ENCODE measurements around the gene DENND2D. TPM values are rescaled to one million over a fixed set of nuclear protein-coding genes. Genes with fewer than 3 reads are reported as not detected.

The DENND2D gene
- total RNA-seq, 1 donor from 2014 or later: 0.18 TPM

DNA sequence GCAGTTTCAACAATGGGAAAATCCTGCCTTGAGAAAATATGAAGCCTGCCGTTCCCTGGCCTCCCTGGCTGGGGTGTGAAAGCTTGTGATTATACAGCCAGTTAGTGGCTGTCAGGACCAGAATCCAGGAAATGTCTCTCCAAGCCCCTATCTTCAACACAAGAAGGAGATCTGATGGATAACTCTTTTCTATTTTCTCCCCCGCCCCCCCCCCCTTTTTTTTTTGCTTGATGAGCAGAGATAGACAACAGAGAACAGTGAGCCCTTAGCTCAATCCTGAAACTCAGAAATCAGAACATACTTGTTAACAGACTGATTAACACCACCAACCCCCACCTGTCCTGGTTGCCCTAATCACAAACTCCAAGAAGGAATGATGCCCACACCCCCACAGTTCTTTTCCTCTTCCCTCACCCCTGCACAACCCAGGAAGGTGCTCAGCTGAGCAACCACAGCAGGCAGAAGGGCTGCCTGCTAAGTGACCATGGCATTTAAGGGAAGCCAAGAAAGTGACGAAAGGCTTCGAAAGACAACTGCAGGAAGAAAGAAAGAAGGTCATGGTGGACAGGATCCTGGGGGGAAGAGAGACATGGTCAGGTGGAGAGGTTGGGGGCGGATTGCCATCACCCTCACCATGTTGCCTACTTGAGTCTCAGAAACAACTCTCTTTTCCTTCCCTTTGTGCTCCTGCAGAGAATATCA is 12.3 kb upstream of the DENND2D start:
- Mint-ChIP-seq H3K27me3 (ENCODE audit: low read depth, unreplicated experiment) (peaks cover under 1% of the 10 kb centered on the region), H3K4me1 (ENCODE audit: low read depth, unreplicated experiment) (peaks cover 26% of the 10 kb centered on the region), H3K27ac (ENCODE audit: unreplicated experiment) (peak overlapping the region; percentile 37), H3K36me3 (ENCODE audit: low read depth, unreplicated experiment) (peaks cover 2% of the 10 kb centered on the region), H3K9me3 (ENCODE audit: unreplicated experiment) (peaks cover 6% of the 10 kb centered on the region), H3K4me3 (ENCODE audit: unreplicated experiment) (peak overlapping the region; percentile 16)
- DNase-seq (ENCODE audit: low read depth) (no peak), FAIRE-seq (no peak)
- H2AFZ ChIP-seq (ENCODE audit: low read depth, low read length): no peak overlapping the region
- H3K27me3 ChIP-seq (ENCODE audit: insufficient read depth, low read length): peaks cover 9% of the 10 kb centered on the region
- no peaks in the 10 kb centered on the region for H4K20me1 ChIP-seq (ENCODE audit: insufficient read depth, low read length)
- no peaks in the 10 kb centered on the region for H3K9me3 ChIP-seq (ENCODE audit: insufficient read depth, low read depth, low read length)
- H3K27ac ChIP-seq (ENCODE audit: low read depth, low read length): no peak overlapping the region
- TF ChIP-seq EZH2 (IDR thresholded peaks at IDR 0.05; ENCODE audit: insufficient read depth, low read length): no peak
- TF ChIP-seq, protein P1, sequence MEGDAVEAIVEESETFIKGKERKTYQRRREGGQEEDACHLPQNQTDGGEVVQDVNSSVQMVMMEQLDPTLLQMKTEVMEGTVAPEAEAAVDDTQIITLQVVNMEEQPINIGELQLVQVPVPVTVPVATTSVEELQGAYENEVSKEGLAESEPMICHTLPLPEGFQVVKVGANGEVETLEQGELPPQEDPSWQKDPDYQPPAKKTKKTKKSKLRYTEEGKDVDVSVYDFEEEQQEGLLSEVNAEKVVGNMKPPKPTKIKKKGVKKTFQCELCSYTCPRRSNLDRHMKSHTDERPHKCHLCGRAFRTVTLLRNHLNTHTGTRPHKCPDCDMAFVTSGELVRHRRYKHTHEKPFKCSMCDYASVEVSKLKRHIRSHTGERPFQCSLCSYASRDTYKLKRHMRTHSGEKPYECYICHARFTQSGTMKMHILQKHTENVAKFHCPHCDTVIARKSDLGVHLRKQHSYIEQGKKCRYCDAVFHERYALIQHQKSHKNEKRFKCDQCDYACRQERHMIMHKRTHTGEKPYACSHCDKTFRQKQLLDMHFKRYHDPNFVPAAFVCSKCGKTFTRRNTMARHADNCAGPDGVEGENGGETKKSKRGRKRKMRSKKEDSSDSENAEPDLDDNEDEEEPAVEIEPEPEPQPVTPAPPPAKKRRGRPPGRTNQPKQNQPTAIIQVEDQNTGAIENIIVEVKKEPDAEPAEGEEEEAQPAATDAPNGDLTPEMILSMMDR (IDR thresholded peaks at IDR 0.05; ENCODE audit: insufficient read depth, low read depth, low read length): no peak
- no peaks in the 10 kb centered on the region for H3K4me1 ChIP-seq (ENCODE audit: insufficient read depth, low read length)
- H3K79me2 ChIP-seq (ENCODE audit: insufficient read depth, low read length): no peaks in the 10 kb centered on the region
- no peak overlapping the region for H3K9ac ChIP-seq (ENCODE audit: low read length)
- no peaks in the 10 kb centered on the region for H3K36me3 ChIP-seq (ENCODE audit: insufficient read depth, low read length)
- H3K4me2 ChIP-seq (ENCODE audit: low read length): no peak overlapping the region
- no peak overlapping the region for H3K4me3 ChIP-seq (ENCODE audit: insufficient read depth, low read depth, low read length)

DNA sequence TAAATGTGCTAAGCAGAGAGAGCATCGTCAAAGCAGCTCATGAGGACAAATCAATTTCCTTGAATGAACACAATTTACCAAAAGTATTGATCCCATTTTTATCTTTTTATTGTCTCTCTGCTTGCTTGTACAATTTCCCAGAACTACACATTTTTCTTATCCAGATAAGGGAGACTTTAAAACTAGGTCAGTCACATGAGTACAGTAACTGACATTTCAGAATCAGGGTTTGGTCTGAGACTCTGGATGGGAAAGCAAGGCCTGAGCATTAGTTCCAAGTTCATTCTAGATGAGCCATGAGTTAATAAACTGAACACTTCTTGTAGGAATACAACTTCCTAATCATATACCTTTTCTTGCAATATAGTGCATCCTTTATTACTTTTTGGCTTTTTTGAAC is 11.5 kb upstream of the DENND2D start:
- H3K4me1 Mint-ChIP-seq (ENCODE audit: low read depth, unreplicated experiment): peaks cover 26% of the 10 kb centered on the region

More for the DNA sequence above, 11.5 kb upstream of the DENND2D start:
- Histone ChIP-seq H3K27ac (ENCODE audit: low read depth, low read length) (no peak overlapping the region), H3K4me3 (ENCODE audit: insufficient read depth, low read depth, low read length) (no peak overlapping the region), H3K9ac (ENCODE audit: low read length) (no peak overlapping the region), H3K9me3 (ENCODE audit: insufficient read depth, low read depth, low read length) (no peaks in the 10 kb centered on the region), H3K79me2 (ENCODE audit: insufficient read depth, low read length) (no peaks in the 10 kb centered on the region), H3K4me2 (ENCODE audit: low read length) (no peak overlapping the region), H3K27me3 (ENCODE audit: insufficient read depth, low read length) (peaks cover 15% of the 10 kb centered on the region), H2AFZ (ENCODE audit: low read depth, low read length) (no peak overlapping the region), H3K4me1 (ENCODE audit: insufficient read depth, low read length) (no peaks in the 10 kb centered on the region), H3K36me3 (ENCODE audit: insufficient read depth, low read length) (no peaks in the 10 kb centered on the region), H4K20me1 (ENCODE audit: insufficient read depth, low read length) (no peaks in the 10 kb centered on the region)
- peaks cover 2% of the 10 kb centered on the region for H3K27me3 Mint-ChIP-seq (ENCODE audit: low read depth, unreplicated experiment)
- TF ChIP-seq, protein P1 (IDR thresholded peaks at IDR 0.05; ENCODE audit: insufficient read depth, low read depth, low read length): no peak
- no peak for TF ChIP-seq EZH2 (IDR thresholded peaks at IDR 0.05; ENCODE audit: insufficient read depth, low read length)
- DNase-seq (ENCODE audit: low read depth): no peak
- H3K27ac Mint-ChIP-seq (ENCODE audit: unreplicated experiment): no peak overlapping the region
- peaks cover 2% of the 10 kb centered on the region for H3K36me3 Mint-ChIP-seq (ENCODE audit: low read depth, unreplicated experiment)
- H3K4me3 Mint-ChIP-seq (ENCODE audit: unreplicated experiment): no peak overlapping the region
- peaks cover 6% of the 10 kb centered on the region for H3K9me3 Mint-ChIP-seq (ENCODE audit: unreplicated experiment)
- no peak for FAIRE-seq

Measured in astrocyte (in vitro differentiated cells and primary cell).